K562 (cell line): ENCODE data around the gene USP19. TPM values are rescaled to one million over a fixed set of nuclear protein-coding genes. Genes with fewer than 3 reads are reported as not detected.

Experiments used
- CBX3 ChIP-seq, 2 experiments: IDR thresholded peaks; 1 replicate in 1 of 2; 2 replicates in 1 of 2; pipeline ENCODE4 v1.6.1; 2012; ENCODE audit warnings: inconsistent platforms in 2 of 2, low read length in 2 of 2, borderline replicate concordance in 1 of 2, control low read depth in 1 of 2
- CBX8 ChIP-seq: fragments of 200-600 bp; sonication (generic); IDR thresholded peaks from 2 replicates; pipeline ENCODE4 v1.6.1; 2012; ENCODE audit warnings: borderline replicate concordance, mixed run types, low read depth, mild to moderate bottlenecking, moderate library complexity, mixed read lengths, low read length, control low read depth, inconsistent platforms; ENCODE audit not compliant: poor library complexity, severe bottlenecking; ENCODE audit errors: extremely low read depth
- CCAR2 ChIP-seq: fragments of 200-400 bp; formaldehyde crosslinking; IDR thresholded peaks from 2 replicates; pipeline ENCODE4 v1.6.1; 2017; ENCODE audit warnings: mild to moderate bottlenecking, low read depth, low read length
- CREM ChIP-seq: IDR thresholded peaks from 2 replicates; pipeline ENCODE4 v1.6.1; 2014; ENCODE audit warnings: antibody characterized with exemption, low read depth
- FOXA1 ChIP-seq: fragments of 450-650 bp; IDR thresholded peaks from 2 replicates; pipeline ENCODE4 v1.6.1; 2016; ENCODE audit warnings: mild to moderate bottlenecking, borderline replicate concordance
- KAT7 ChIP-seq: sonication (generic); formaldehyde crosslinking; IDR thresholded peaks from 2 replicates; pipeline ENCODE4 v1.8.0; 2022; ENCODE audit warnings: missing genetic modification reagents, mild to moderate bottlenecking, borderline replicate concordance
- PYGO2 ChIP-seq: fragments of 450-650 bp; IDR thresholded peaks from 2 replicates; pipeline ENCODE4 v1.6.1; 2016; ENCODE audit warnings: mild to moderate bottlenecking, missing genetic modification characterization, moderate library complexity, missing compliant biosample characterization
- RBM15 ChIP-seq: fragments of 200-400 bp; formaldehyde crosslinking; IDR thresholded peaks from 2 replicates; pipeline ENCODE4 v1.6.1; 2018; ENCODE audit warnings: mild to moderate bottlenecking, low read length, moderate library complexity; ENCODE audit not compliant: insufficient read depth
- REST ChIP-seq, 2 experiments: fragments of 450-650 bp; formaldehyde crosslinking in 1 of 2; IDR thresholded peaks; 2 replicates each; pipeline versions ENCODE4 v1.4.0 to v1.6.1; 2014 to 2020; ENCODE audit warnings: mild to moderate bottlenecking in 2 of 2, borderline replicate concordance in 1 of 2, low read depth in 1 of 2
- STAG1 ChIP-seq: sonication (generic); formaldehyde crosslinking; IDR thresholded peaks from 2 replicates; pipeline ENCODE4 v1.5.0; 2020; ENCODE audit warnings: missing genetic modification reagents, borderline replicate concordance
- TGIF2 ChIP-seq: sonication (generic); formaldehyde crosslinking; IDR thresholded peaks from 2 replicates; pipeline ENCODE4 v1.8.1; 2022; ENCODE audit warnings: mild to moderate bottlenecking, missing genetic modification reagents, moderate library complexity
- XRCC3 ChIP-seq: fragments of 450-650 bp; IDR thresholded peaks from 2 replicates; pipeline ENCODE4 v1.6.1; 2017; ENCODE audit warnings: mild to moderate bottlenecking, moderate library complexity
- ZNF354B ChIP-seq: fragments of 250-450 bp; sonication (Bioruptor Pico); IDR thresholded peaks from 2 replicates; pipeline ENCODE4 v1.4.0; 2020
- ZNF384 ChIP-seq: IDR thresholded peaks from 2 replicates; pipeline ENCODE4 v1.6.1; 2012; ENCODE audit warnings: low read depth, low read length, improper control_type of control experiment
- ZNF395 ChIP-seq: fragments of 200-800 bp; sonication (Bioruptor generic); IDR thresholded peaks from 2 replicates; pipeline ENCODE4 v1.6.1; 2017; ENCODE audit warnings: missing genetic modification characterization, missing compliant biosample characterization
- ZNF431 ChIP-seq: sonication (generic); formaldehyde crosslinking; IDR thresholded peaks from 2 replicates; pipeline ENCODE4 v1.8.0; 2022; ENCODE audit warnings: mild to moderate bottlenecking, missing genetic modification reagents
- polyA plus RNA-seq, 8 experiments: library from polyadenylated mRNA; depleted of rRNA in 4 of 8; stranded (reverse) in 5 of 8; unstranded in 3 of 8; fragments of >200 nt; fragmentation: Nextera tagmentation in 2 of 8; fragmentation: Illumina TruSeq in 1 of 8; extraction: Ambion mirVana in 2 of 8; extraction: Trizol in 1 of 8; gene quantifications; 2 replicates each; pipeline versions ENCODE4 v1.2.1 to v1.2.3, GENCODE V29; 2011 to 2014; ENCODE audit warnings: inconsistent platforms in 1 of 8, missing spikeins in 1 of 8
- total RNA-seq, 7 experiments: library from RNA; depleted of rRNA in 6 of 7; stranded (reverse); fragments of >200 nt in 6 of 7; fragmentation: Illumina TruSeq in 2 of 7; extraction: Trizol in 2 of 7; gene quantifications; 2 replicates each; pipeline versions ENCODE4 v1.2.1 to v1.2.3, GENCODE V29; 2011 to 2021; ENCODE audit warnings: low replicate concordance in 1 of 7
- TF ChIP-seq, protein P1 (sequence below): fragments of 250-450 bp; sonication (Bioruptor Pico); IDR thresholded peaks from 2 replicates; pipeline ENCODE4 v1.4.0; 2020

Gene USP19
- total and polyA plus RNA-seq, 9 of the 15 experiments (the other 6 are each of a cell fraction or from before 2014, with no cell fraction given), result 0.24 to 65.9 (median 36.9) TPM

DNA sequence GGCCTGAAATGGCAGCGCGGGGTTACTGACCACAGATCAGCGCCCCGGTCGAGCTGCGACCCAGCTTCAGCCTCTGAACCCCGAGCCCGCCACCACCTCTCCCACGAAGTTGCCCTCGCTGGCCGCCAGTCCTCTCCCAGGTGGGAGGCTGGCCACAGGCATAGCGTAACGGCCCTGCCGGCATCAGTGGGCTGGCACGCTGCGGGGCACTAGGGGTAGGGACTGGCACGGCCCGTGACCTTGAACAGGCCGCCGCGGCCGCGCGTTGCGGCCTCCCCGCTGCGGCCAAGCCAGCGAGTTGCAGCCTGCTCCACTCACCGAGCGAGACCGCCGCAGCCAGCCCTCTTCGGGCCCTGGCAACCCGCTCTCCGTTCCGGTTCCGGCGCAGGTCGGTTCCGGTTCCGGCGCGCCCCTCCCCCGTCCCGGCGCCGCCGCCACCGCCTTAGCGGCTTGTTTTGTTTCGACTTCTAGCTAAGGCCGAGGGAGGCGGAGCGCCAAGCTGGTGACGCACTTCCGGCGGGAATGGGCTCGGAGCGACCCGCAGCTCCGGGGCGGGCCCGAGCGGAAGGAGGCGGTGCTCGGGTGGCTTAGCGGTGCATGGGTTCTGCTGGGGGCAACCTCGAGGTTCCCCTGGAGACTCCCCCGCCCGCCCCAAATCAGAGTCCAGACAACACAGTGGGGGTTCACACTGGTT, at the start of gene USP19 (continued):
- TF ChIP-seq FOXA1 (no peak), RBM15 (no peak), ZNF354B (CRISPR knock-in tag) (no peak), REST (IDR thresholded peaks at IDR 0.05; ENCODE audit: borderline replicate concordance) (no peak), REST (CRISPR knock-in tag; IDR thresholded peaks at IDR 0.05; ENCODE audit: low read depth) (peak; percentile 57; the same call in 1 of the 2 replicates), XRCC3 (no peak), ZNF431 (CRISPR knock-in tag) (no peak), CREM (peak; percentile 91), PYGO2 (tag) (no peak), CBX8 (no peak), CCAR2 (no peak), TGIF2 (no peak), KAT7 (CRISPR knock-in tag) (peak; percentile 35; the same call in 1 of the 2 replicates), ZNF395 (CRISPR knock-in tag) (no peak), STAG1 (CRISPR knock-in tag) (peak; percentile 25; the same call in 1 of the 2 replicates), CBX3 (IDR thresholded peaks at IDR 0.05; ENCODE audit: borderline replicate concordance in 1 of 2, low read length in 2 of 2) (no peak), ZNF384 (no peak)
- TF ChIP-seq, protein P1, sequence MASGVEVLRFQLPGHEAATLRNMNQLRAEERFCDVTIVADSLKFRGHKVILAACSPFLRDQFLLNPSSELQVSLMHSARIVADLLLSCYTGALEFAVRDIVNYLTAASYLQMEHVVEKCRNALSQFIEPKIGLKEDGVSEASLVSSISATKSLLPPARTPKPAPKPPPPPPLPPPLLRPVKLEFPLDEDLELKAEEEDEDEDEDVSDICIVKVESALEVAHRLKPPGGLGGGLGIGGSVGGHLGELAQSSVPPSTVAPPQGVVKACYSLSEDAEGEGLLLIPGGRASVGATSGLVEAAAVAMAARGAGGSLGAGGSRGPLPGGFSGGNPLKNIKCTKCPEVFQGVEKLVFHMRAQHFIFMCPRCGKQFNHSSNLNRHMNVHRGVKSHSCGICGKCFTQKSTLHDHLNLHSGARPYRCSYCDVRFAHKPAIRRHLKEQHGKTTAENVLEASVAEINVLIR (CRISPR knock-in tag), result peak; percentile 42; the same call in 1 of the 2 replicates
